ENCODE measurements around the gene PRDM8.

DNA sequence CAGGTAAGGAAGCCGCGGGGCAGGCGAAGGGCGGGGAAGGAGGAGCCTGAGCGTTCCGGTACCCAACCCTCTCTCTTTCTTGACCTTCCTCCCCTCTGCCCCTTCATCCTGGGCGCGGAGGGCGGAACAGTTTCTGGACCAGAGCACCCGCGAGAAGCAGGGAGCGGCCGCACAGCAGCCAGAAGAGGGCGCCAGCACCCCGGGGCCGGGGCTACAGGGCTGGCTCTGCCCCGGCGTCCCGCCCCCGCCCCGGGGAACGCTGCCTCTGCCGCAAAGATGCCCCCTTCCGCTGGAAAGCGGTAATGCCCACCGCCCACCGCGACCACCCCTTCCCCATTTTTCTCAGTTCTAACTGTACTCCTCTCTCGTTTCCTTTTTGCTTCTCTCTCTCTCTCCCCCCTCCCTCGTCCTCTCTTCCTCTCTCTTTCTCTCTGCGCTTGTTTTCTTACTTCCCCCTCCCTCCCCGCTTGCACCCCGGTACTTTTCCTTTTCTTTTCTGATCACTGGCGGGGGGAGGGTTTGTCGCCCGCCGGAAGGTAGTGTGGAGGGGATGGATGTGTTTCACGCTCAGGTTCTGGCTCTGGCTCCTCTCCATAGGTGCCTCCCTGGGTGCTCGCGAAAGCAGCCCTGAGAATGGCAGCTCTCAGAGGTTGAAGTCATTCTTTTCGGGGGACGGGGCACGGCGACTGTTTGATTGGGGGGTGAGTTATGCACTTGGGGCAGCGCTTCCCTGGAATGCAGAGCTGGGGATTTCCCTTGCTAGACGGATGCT lies 13.1 kb upstream of the PRDM8 start:
- TF ChIP-seq CTCF (IDR thresholded peaks at IDR 0.05; ENCODE audit: low read depth, low read length) = peak; percentile 83
- no peak for TF ChIP-seq EZH2phosphoT487 (IDR thresholded peaks at IDR 0.05; ENCODE audit: low read depth)
